GM19328 (cell line): ENCODE results near the gene BSN.

Experiments
- ATAC-seq: cut with Tn5 transposase; IDR thresholded peaks from one replicate; pipeline ENCODE4 v1.9.1; 2021; ENCODE audit warnings: mild to moderate bottlenecking, moderate library complexity; ENCODE audit not compliant: unreplicated experiment

The BSN gene

DNA sequence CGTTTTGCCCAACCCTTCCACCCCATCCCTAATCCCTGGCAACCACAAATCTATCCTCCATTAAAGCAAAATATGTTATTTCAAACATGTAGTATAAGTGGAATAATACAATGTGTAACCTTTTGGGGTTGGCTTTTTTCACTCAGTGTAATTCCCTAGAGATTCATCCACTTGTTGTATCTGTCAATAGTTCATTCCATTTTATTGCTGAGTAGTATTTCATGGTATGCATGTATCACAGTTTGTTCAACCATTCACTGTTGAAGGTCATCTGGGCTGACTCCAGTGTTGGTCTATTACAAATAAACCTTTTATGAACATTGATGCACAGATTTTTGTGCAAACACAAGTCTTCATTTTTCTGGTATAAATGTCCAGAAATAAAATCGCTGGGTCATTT lies 38.8 kb downstream of the BSN start:
- no peak for ATAC-seq

DNA sequence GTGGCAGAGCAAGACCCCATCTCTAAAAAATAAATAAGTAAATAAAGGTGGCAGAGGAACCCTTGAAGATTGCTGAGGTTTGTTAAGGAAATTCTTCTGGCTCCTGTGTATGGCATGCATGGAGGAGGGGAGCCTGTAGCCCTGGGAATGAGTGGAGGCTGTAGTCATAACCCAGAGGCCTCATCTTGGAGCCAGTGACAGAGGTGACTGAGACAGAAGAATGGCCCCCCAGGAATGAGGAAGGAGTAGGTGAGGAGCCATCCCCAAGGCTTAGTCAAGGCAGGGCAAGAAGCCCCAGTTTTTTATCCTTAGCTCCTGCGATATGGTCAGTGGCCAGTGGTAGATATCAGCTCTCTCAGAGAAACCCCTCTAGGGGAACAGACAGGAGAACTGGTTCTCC lies 46.5 kb downstream of the BSN start:
- no peak for ATAC-seq

DNA sequence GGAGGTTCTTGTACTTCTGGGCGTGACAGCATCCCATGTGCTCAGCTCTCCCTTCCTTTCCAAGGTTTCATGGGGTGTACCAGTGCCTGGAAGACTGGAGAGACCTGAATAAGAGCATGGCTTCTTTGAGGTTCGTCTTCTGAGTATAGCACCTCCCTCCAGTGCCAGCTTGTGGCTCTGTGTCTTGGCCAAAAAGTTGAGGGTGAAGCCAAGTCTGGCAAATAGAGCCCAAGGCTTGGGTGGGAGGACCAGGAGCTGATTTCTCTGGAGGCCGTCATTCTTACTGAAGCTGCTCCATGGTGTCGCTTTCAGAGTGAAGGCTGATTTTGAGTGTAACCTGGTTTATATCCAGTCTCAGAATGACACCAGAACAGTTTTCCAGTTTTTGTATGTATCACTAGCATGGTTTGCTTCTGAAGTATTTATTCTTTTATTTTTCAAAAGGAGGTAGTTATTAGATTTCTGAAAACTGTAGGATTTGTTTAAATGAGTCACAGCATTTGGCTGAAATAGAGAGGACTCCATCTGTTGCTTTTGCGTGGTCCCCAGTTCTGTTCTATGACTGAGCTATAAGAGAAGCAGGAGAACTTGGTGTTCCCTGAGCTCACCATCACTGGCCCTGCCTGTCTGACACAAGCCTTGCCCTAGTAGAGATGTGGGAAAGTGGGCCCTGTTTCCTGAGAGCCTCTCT lies 47.2 kb downstream of the BSN start:
- no peak for ATAC-seq

DNA sequence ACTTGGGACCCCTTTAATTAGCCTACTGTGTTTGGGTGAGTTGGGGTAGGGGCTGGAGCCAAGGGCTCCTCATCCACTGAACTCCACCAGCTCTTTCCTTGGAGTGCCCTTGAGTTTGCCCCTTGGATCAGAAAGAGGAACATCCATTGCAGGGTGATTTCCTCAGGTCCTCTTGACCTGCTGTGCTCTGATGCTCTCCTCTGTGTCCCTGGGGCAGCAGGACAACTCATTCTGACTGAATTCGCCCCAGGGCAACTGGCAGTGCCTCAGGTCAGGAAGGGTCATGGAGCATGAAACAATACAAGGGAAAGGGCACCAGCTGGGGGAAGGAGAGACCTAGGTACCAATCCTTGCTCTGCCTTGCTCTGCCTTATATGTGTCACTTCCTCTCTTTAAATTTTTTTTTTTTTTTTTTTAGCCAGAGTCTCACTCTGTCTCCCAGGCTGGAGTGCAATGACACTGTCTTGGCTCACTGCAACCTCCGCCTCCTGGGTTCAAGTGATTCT lies 47.8 kb downstream of the BSN start:
- no peak for ATAC-seq

DNA sequence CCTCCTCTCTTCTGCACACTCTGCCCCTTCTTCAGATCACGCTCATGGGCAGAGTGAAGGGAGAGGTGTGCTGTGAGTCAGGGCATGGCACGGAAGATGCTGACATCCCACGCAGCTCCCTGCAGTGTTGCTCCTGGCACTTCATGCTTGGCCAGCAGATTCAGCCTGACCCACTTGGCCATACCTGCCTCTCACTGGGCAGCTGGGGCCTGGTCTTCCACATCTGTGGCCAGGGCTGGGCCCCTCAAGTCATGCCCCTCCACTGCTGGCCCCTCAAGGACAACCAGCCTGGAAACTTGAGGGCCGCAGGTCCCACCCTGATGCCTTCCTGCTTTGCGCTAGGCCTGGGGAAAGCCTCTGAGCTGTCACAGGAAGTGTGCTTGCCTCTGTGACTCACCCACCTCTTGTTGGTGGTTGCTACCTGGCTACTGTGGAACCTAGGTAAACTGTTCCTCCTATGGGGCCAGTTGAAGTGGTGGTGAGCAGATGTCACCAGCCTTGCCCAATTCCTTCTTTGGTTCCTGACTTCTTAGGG lies 48.7 kb downstream of the BSN start:
- ATAC-seq: no peak

DNA sequence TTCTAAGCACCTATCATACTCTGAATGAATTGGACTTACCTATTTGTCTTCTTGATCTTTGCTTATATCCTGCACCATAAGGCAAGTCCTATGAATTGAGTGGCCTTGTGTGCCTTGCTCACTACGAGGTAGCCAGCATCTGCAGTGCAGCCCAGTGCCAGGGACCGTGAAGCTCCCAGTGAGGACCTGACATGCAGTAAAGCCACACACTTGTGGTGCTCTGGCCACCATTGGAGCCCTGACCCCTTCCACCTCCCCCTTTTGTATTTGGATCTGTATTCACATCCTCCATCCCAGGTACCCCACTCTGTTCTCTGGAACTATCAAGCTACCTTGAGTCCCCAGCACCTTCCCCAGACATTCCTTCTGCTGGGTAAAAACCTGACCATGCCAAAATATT lies 52.1 kb downstream of the BSN start:
- ATAC-seq: no peak

DNA sequence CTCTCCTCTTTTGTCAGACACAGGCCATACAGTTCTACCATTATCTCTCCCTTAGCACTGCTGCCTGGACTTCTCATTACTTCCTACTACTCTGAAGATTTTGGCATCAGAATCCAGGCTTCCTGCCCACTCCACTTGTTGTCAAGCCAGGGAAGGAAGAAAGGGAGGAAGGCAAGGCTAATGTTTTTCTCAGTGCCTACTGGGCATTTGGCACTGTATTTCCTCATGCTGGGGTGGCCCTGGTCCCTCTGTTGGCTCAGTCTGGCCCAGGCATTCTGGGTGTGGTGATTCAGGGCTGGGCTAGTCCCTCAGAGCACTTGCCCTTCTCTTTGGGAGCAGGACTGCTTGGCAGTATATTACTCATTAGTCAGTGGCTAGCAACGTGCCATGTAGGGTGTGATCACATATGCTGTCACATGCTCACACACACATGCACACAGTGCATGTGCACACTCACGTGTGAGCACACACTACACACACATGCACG lies 52.9 kb downstream of the BSN start:
- ATAC-seq: no peak

DNA sequence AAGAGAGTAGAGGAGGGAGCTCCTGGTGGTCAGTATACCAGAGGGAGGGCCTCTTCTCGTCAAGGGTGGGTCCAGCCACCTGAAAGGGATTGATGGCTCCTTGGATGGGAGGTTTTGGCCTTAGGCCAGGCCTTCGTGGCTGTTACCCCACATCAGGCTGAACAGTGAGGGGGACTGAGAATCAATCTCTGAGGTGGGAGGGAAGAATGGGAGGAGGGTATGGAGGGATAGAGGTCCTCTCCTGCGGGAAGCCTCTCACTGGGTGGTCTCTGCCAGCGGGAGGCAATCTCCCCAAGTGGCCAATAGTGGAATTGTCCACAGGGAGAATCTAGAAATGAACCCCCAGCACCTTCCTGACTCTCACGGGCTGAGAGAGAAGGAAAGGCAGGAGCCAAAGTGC lies 53.5 kb downstream of the BSN start:
- no peak for ATAC-seq

DNA sequence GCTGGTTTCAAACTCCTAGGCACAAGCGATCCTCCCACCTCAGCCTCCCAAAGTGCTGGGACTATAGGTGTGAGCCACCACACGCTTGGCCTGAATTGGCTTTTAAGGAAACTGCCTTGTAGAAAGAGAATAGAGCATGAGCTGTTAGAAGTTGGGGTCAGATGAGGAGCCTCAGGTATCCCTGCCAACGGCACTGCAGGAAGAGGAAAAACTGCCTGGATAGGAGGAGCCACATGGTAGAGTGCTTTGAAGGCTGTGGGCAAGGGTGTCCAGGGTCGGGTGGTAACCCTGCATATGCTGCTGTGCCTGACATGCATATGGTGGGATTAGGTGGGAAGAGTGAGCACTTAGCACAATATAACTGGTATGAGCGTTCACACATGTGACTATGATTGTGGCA lies 55.0 kb downstream of the BSN start:
- no peak for ATAC-seq

DNA sequence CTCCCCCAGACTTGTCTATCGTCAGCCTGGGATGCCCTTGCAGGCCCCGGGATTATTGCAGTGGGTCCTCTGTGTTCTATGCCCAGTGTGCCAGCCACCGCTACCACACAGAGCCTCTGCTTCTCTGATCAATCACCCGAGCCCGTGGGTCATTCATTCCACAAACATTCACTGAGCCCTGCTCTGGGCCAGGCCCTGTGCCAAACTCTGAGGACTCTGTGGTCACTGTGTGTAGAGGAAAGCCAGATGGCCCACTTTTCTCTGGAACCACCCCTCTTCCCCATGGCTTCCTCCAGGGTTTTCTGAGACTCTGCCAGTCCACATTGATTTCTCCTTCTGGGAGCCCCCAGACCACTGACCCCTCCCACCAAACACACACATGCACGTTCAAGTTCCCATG lies 55.5 kb downstream of the BSN start:
- no peak for ATAC-seq

DNA sequence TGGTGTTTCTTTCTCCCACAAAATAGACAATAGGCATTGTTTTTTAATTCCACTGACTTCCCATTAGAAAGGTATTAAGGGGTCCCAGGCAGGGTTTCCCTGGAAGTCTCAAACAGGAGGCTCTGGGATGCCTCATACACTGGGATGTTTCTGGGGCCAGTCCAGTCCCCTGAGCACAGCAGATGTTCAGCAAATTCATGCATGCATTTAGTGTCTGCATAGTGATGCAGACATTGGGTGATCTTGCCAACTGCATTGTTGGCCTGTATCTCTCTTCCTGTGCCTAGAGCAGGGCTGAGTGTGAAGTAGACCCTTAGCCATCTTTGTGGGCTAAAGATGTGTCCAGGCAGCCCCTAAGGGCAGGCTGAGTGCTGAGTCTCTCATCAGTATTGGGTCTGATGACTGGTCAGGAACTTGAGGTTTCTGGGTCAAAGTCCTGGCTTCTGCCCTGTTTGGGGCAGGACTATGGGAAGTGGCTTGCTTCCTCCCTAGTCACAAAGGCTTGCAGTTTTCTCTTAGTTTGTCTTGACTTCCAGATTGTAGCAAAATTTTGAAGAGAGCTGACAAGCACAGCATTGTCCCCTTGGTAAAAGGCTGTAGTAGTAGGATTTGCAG lies 56.5 kb downstream of the BSN start:
- ATAC-seq: no peak

DNA sequence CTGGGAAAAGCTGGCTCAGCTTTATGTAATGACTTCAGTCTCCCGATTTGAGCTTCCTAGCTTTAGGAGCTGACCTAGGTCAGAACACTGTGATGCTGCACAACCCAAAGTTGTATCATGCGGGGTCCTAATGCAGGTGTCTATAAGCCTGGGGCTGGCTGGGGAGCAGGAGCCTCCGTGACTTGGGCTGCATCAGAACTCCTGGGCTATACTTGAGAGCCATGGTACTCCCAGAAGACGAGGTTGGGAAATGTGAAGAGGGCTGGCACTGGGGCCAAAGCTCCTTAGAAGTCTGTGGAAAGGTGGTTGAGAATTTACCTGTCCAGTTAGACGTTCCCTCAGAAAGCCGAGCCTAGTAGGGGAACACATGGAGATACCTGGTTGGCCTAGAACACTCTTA lies 57.0 kb downstream of the BSN start:
- no peak for ATAC-seq

DNA sequence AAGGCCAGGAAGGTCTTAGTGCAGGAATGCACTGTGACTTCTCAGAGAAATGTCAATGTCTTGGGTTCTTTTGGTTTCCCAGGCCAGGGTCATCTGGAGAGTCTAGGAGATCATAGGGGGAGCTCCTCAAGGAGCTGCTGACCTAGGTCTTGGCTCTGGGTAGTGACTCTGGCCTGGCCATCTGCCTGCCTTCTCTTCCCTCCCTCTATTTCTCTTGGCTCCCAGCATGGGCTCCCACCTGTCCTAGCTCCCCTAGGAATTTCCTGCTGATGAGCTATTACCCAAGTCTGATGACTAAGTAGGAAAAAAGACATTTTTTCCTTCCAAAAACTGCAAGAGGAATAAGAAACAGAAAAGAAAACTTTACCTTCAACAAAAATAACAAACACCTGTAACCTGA lies 57.4 kb downstream of the BSN start:
- ATAC-seq: no peak

DNA sequence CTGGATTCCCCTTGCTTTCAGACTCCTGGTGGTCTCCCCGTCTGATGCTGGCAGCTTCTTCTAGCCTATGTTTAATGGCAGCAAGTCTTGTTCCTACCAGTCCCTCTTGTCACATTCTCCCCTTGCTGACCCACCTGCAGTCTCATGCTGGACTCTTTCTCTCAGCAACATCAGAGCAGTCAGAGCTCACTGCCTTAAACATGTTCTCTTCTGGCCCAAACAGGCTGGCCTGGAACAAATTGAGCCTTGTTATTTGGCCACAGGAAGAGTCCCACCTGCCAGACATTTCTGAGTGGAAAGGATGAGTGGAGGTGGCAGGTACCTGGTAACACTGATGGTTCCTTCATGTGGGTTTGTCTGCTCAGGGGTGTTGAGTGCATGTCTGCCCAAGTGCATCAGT lies 60.7 kb downstream of the BSN start:
- no peak for ATAC-seq

DNA sequence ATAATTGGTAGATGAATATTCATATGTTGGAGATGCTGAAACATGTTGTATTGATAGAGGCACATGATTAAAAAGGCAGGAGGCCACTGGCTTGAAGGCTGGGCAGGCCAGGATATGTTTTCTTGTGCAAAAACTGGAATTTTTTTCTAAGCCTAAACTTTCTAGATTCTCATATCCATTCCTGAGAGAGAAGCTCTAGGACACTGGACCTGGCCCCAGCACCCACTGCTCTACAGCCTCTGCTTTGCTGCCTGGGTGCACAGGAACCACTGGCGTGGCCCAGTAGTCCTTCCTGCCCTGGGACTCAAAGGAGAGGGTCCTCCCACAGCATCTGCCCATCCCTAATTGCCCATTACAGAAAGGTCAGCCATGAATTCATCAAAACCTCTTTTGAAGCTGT lies 61.8 kb downstream of the BSN start:
- no peak for ATAC-seq

DNA sequence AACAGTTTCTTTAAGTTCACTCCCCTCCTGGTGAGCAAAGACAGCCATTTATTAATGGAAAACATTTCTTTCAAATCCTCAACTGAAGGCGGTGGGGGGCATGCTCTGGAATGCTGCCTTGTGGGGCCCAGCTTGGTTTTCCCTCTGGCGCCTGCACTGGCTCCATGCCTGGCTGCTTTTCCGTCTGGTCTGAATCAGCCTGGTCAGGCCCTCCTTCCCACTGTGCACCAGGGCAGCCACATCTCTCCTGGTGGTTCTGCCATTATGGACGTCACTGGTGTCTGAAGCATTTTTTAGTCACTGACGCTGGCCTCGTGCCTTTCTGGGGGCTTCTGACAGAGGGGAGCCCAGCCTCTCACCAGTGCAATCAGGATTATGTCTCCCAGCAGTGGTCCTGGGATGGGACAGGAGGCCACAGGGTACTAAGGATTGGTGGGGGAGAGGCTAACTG lies 62.2 kb downstream of the BSN start:
- ATAC-seq: no peak

DNA sequence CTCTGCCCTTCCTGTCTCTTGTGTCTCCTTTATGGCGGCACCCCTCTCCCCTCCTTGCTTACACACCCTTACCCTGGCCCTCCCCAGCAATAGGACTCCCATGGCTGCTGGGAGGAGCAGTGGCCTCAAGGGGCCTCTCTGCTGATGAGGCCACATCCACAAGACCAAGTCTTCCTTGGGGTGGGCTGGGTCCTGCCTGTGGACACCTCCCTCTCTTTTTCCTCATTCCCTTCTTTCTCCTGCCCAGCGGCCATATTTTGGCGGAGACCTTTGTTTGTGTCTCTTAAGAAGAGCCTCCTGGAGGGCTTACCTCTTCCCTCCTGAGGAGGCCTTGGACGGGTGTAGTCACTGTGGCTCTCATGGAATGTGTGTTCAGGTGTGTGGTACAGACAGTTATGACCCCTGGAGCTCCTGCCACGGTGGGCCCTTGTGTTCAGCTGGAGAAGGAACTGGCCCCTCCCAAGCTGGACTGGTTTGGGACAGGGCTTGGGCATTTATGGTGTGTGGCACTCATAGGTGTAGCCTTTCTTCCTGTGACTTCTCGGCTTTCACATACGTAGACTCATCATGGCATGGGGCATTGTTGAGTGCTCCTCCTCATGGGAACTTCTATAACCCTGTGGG lies 63.2 kb downstream of the BSN start:
- ATAC-seq: no peak

DNA sequence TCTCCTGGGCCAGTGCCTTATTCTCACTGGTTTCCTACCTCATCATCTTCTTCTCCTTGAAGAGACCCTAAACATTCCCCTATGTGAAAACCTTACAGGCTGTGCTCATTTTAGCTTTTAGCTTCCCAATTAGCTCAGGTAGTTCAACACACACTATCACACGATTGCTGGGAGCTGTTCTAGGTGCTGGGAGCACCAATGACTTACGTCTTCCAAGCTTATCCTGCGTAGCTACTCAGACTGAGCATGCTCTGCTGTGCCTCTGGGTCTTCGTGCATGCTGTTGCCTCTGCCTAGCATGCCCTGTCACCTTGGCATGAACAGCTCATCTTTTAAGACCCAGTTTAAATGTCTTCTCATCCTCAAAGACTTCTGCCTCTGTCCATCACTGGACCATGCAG lies 64.1 kb downstream of the BSN start:
- ATAC-seq: no peak

DNA sequence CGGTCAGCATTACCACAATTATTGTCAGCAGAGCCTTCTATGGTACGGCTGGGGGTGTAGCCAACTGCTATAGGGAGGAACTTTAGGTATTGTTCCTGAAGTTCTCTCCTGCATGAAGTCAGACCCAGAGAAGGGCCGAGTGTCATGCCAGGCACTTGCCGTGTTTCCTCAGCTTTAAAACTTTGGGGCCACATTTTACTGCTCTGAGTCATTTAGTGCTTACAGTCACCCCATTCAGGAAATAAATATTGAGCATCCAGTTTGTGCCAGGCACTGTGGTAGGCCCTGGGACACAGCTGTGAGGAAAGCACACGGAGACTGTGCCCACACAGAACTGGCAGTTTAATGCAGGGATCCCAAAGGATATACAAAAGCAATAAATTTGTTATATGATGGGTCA lies 65.4 kb downstream of the BSN start:
- ATAC-seq: no peak

DNA sequence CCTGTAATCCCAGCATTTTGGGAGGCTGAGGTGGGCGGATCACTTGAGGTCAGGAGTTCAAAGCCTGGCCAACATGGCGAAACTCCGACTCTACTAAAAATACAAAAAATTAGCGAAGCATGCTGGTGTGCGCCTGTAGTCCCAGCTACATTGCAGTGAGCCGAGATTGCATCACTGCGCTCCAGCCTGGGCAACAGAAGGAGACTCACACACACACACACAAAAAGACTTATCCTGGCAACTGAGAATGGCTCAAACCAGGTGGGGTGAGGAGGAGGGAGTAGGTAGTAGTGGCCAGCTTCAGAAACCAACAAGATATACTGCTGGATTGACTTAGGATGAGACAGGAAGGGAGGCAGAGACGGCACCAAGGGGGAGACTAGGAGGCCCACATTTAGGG lies 66.5 kb downstream of the BSN start:
- no peak for ATAC-seq

DNA sequence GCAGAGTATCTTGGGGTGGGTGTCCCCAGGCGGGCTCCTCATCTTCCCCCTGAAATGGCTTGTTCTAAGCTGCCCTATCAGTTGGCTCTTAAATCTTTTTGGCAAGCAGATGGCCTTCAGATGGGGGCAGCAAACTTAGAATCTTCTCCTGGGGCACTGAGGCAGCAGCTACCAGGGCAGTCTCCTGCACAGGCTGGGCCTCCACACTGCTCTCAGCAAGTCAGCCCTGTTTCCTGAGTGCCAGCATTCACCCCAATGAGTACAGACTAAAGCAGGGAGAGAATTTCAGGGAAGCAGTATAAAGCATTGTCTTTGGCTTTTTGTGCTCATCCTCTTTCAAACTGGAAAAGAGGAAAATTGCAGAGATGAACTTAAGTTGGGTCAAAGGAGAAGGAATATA lies 68.8 kb downstream of the BSN start:
- ATAC-seq: no peak

DNA sequence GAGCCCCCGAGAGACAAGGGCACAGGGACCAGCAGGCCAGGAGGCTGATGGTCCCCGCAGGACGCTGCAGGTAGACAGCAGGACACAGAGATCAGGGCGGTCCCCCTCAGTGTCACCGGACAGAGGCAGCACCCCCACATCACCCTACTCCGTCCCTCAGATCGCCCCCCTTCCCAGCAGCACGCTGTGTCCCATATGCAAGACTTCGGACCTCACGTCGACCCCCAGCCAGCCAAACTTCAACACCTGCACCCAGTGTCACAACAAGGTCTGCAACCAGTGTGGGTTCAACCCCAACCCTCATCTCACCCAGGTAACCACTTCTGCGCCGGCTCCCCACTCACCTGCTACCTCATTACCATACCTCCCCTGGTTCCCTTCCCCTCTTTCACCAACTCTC lies 70.8 kb downstream of the BSN start:
- ATAC-seq: no peak
